Measurements from ENCODE around the gene NOVA2. TPM values are rescaled to one million over a fixed set of nuclear protein-coding genes. Genes with fewer than 3 reads are reported as not detected.
A peak's percentile ranks its signal among the peaks of the same experiment; 100 is the strongest.

NOVA2 gene
- total and polyA plus RNA-seq, 9 of the 15 experiments (the other 6 are each of a cell fraction or from before 2014, with no cell fraction given): not detected

DNA sequence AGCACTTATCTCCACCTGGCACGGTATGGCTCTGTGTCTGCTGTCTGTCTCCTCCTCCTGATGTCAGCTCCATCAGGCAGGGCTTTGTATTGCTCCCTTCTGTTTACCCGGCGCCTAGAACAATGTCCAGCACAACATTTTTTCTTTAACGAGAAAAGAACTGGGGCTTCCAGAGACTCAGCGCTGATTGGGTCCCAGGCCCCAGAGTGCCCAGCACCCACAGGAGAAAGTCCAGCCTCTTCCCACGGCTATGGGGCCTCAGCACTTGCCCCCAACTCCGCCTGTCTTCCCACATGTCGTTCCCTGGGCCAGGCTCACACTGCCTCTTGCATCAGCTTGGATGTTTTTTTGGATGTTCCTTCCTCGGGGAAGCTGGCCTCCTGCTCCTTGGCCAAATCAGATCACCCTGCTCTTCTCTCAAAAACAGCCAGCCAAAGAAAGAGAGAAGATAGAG is 78.1 kb downstream of the NOVA2 start:
- Histone ChIP-seq H3K4me1 (replicated peaks in 1 of 2; ENCODE audit: control insufficient read depth in 2 of 2, insufficient read depth in 2 of 2, low read length in 2 of 2) (peaks cover under 1 to 3% of the 10 kb centered on the region in 2 experiments; a peak in 3 of 5 replicates), H3K9me3 (replicated peaks; ENCODE audit: control insufficient read depth, insufficient read depth, low read depth, low read length) (no peaks in the 10 kb centered on the region), H3K4me2 (ENCODE audit: insufficient read depth, low read length) (no peak overlapping the region), H3K4me3 (no peak overlapping the region), H3K27ac (ENCODE audit: extremely low read depth, low read depth, low read length) (no peak overlapping the region), H3K79me2 (ENCODE audit: control insufficient read depth, insufficient read depth, low read length) (peaks cover 5% of the 10 kb centered on the region; the same call in 2 of the 3 replicates), H3K9ac (ENCODE audit: insufficient read depth in 1 of 2, low read depth in 2 of 2, low read length in 2 of 2) (0 out of 4 replicates have a peak overlapping the region, but pooled peaks of 1 of the 2 experiments have one; percentile 20), H3K9me1 (ENCODE audit: control insufficient read depth, insufficient read depth, low read length) (no peaks in the 10 kb centered on the region), H3K27me3 (ENCODE audit: control insufficient read depth in 2 of 2, insufficient read depth in 2 of 2, low read length in 2 of 2) (no peaks in the 10 kb centered on the region), H4K20me1 (replicated peaks; ENCODE audit: control insufficient read depth, insufficient read depth, low read length) (no peaks in the 10 kb centered on the region), H3K36me3 (ENCODE audit: control insufficient read depth, insufficient read depth, low read length) (peaks cover 30% of the 10 kb centered on the region), H2AFZ (ENCODE audit: low read depth, low read length) (no peak overlapping the region)
- in situ Hi-C loops (cut with MboI): no loop called here
- POLR2A ChIA-PET: no interaction called here
- FAIRE-seq: no peak
- intact Hi-C loops (cut with micrococcal nuclease): no loop called here
- TF ChIP-seq, protein P1, sequence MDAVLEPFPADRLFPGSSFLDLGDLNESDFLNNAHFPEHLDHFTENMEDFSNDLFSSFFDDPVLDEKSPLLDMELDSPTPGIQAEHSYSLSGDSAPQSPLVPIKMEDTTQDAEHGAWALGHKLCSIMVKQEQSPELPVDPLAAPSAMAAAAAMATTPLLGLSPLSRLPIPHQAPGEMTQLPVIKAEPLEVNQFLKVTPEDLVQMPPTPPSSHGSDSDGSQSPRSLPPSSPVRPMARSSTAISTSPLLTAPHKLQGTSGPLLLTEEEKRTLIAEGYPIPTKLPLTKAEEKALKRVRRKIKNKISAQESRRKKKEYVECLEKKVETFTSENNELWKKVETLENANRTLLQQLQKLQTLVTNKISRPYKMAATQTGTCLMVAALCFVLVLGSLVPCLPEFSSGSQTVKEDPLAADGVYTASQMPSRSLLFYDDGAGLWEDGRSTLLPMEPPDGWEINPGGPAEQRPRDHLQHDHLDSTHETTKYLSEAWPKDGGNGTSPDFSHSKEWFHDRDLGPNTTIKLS (IDR thresholded peaks at IDR 0.05; ENCODE audit: borderline replicate concordance, low read depth): no peak
- no peak for TF ChIP-seq ZNF134 (CRISPR knock-in tag; conservative IDR thresholded peaks at IDR 0.05)
- TF ChIP-seq, protein P2, sequence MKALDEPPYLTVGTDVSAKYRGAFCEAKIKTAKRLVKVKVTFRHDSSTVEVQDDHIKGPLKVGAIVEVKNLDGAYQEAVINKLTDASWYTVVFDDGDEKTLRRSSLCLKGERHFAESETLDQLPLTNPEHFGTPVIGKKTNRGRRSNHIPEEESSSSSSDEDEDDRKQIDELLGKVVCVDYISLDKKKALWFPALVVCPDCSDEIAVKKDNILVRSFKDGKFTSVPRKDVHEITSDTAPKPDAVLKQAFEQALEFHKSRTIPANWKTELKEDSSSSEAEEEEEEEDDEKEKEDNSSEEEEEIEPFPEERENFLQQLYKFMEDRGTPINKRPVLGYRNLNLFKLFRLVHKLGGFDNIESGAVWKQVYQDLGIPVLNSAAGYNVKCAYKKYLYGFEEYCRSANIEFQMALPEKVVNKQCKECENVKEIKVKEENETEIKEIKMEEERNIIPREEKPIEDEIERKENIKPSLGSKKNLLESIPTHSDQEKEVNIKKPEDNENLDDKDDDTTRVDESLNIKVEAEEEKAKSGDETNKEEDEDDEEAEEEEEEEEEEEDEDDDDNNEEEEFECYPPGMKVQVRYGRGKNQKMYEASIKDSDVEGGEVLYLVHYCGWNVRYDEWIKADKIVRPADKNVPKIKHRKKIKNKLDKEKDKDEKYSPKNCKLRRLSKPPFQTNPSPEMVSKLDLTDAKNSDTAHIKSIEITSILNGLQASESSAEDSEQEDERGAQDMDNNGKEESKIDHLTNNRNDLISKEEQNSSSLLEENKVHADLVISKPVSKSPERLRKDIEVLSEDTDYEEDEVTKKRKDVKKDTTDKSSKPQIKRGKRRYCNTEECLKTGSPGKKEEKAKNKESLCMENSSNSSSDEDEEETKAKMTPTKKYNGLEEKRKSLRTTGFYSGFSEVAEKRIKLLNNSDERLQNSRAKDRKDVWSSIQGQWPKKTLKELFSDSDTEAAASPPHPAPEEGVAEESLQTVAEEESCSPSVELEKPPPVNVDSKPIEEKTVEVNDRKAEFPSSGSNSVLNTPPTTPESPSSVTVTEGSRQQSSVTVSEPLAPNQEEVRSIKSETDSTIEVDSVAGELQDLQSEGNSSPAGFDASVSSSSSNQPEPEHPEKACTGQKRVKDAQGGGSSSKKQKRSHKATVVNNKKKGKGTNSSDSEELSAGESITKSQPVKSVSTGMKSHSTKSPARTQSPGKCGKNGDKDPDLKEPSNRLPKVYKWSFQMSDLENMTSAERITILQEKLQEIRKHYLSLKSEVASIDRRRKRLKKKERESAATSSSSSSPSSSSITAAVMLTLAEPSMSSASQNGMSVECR (CRISPR knock-in tag; IDR thresholded peaks at IDR 0.05): no peak
- TF ChIP-seq SOX6 (IDR thresholded peaks at IDR 0.05): no peak
- TF ChIP-seq, protein P3, sequence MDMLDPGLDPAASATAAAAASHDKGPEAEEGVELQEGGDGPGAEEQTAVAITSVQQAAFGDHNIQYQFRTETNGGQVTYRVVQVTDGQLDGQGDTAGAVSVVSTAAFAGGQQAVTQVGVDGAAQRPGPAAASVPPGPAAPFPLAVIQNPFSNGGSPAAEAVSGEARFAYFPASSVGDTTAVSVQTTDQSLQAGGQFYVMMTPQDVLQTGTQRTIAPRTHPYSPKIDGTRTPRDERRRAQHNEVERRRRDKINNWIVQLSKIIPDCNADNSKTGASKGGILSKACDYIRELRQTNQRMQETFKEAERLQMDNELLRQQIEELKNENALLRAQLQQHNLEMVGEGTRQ (CRISPR knock-in tag; IDR thresholded peaks at IDR 0.05): no peak
- no peak for TF ChIP-seq JUND (IDR thresholded peaks at IDR 0.05; ENCODE audit: borderline replicate concordance, low read depth, low read length)
- no peak for TF ChIP-seq JUND (tag; IDR thresholded peaks at IDR 0.05; ENCODE audit: borderline replicate concordance, low read depth, low read length)
- no peak for TF ChIP-seq HDAC1 (IDR thresholded peaks at IDR 0.05)
- no peak for TF ChIP-seq BDP1 (IDR thresholded peaks at IDR 0.05; ENCODE audit: insufficient read depth, insufficient read length)
- no peak for TF ChIP-seq TAL1 (IDR thresholded peaks at IDR 0.05)
- no peak for TF ChIP-seq ZNF584 (CRISPR knock-in tag; IDR thresholded peaks at IDR 0.05; ENCODE audit: low read depth)
- TF ChIP-seq SNIP1 (IDR thresholded peaks at IDR 0.05; ENCODE audit: low read depth): no peak
- TF ChIP-seq MED1 (CRISPR knock-in tag; IDR thresholded peaks at IDR 0.05; ENCODE audit: borderline replicate concordance): no peak
- no TSS peak for BruUV-seq (replicated peaks)
- no peak for DNase-seq (ENCODE audit: extremely low read depth in 1 of 4, low spot score in 3 of 4)
- WGBS (ENCODE audit: insufficient coverage, low coverage, missing lambda C conversion rate): 69% methylated on average over 9 of the region's 9 CpGs
- ATAC-seq: no peak
- CTCF ChIA-PET (ENCODE audit: low intra/inter-chr PET ratio): no interaction called here
